Measurements from ENCODE around the gene AKIRIN1. TPM values are rescaled to one million over a fixed set of nuclear protein-coding genes. Genes with fewer than 3 reads are reported as not detected.
"Not testable (repeated sequence)": the region's sequence is repeated elsewhere in the genome, so short reads cannot be mapped to it uniquely, and the experiment has no call there.

The AKIRIN1 gene
- total RNA-seq, 4 donors from 2014 or later: 26.1 to 34.7 (median 30.4) TPM

DNA sequence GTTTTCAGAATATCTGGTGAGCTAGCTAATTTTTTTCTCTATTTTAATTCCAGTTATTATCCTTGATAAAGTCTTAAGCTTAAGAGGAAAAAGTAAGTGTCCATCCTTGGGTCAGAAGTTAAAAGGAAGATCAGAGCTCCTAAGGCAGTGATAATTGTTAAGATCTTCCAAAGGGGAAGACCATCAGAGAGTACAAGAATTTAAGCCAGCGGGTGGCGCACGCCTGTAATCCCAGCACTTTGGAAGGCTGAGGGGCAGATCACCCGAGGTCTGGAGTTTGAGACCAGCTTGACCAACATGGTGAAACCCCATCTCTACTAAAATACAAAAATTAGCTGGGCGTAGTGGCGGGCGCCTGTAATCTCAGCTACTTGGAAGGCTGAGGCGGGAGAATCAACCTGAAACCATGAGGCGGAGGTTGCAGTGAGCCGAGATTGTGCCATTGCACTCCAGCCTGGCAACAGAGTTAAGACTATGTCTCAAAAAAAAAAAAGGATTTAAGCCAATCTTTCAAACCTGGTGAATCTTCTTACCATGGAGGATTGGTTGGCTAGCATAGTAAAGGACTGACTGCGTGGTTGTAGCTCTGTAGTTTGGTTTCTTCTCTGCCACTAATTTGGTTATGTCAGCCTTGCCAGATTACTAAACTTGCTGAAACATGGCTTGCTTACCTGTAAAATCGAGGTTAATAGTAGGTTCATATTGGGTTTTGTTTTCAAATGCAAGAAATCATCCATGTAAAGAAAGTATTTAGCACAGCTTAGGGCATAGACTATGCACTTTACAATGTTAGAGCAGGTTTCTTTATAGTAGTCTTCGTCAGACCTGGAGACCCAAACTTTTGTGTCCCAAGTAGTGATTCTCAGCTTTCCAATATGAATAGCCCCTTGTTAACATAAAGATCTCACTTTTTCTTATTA, 15.9 kb downstream of the AKIRIN1 start:
- WGBS: 89% methylated on average over 13 of the region's 13 CpGs
- Histone ChIP-seq H3K36me3 (peaks cover 91% of the 10 kb centered on the region), H3K4me1 (peaks cover 4% of the 10 kb centered on the region), H3K27ac (no peak overlapping the region), H3K27me3 (no peaks in the 10 kb centered on the region), H3K9me3 (no peaks in the 10 kb centered on the region), H3K4me3 (no peak overlapping the region)
- TF ChIP-seq EP300 (IDR thresholded peaks at IDR 0.05): no peak
- no peak for TF ChIP-seq POLR2AphosphoS5 (IDR thresholded peaks at IDR 0.05)
- no peak for TF ChIP-seq CTCF (IDR thresholded peaks at IDR 0.05)
- no peak for DNase-seq (ENCODE audit: low spot score in 2 of 2)

- not testable (repeated sequence) for H3K4me3 ChIP-seq; DNase-seq (ENCODE audit: low spot score in 2 of 2); H3K27me3 ChIP-seq; H3K9me3 ChIP-seq; H3K4me1 ChIP-seq; H3K27ac ChIP-seq
- 88% methylated on average over 8 of the region's 8 CpGs for WGBS
- H3K36me3 ChIP-seq: peaks cover 26% of the 10 kb centered on the region
These were observed 23.9 kb downstream of the AKIRIN1 start for GRCh38 chr1:39014956-39015355.

DNA sequence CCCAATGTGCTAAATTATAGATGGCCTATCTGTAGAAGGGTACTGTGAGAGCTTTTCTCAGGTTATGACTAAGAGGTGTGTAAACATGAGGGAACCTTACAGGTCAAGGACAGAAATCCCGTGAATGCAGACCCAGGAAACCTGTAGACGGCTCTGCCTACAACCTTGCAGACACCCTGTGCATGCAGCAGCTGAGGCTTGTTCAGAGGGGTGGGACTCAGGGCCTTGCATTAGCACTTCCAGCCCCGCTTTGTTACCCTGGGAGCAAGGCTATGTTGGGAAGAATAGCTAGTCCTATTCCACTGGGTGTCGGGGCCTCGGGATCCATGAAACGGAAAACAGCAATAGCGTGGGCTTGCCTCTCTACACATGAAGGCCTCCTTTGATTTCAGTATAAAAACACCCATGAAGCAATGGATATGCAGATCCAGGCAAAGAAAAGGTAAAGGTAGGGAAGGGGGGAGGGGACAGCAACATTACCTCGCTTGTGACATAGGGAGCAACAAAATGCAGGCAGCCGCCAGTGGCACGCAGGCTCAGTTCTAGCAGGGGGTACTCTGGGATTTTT, 25.6 kb downstream of the AKIRIN1 start:
- TF ChIP-seq EP300 (IDR thresholded peaks at IDR 0.05) (no peak), POLR2A (IDR thresholded peaks at IDR 0.05) (no peak), POLR2AphosphoS5 (IDR thresholded peaks at IDR 0.05) (no peak), CTCF (IDR thresholded peaks at IDR 0.05) (no peak)
- Histone ChIP-seq H3K4me3 (no peak overlapping the region), H3K36me3 (peaks cover 10% of the 10 kb centered on the region), H3K27me3 (no peaks in the 10 kb centered on the region), H3K4me1 (no peaks in the 10 kb centered on the region), H3K9me3 (no peaks in the 10 kb centered on the region), H3K27ac (no peak overlapping the region)
- WGBS: 78% methylated on average over 10 of the region's 10 CpGs
- no peak for DNase-seq (ENCODE audit: low spot score in 2 of 2)

DNA sequence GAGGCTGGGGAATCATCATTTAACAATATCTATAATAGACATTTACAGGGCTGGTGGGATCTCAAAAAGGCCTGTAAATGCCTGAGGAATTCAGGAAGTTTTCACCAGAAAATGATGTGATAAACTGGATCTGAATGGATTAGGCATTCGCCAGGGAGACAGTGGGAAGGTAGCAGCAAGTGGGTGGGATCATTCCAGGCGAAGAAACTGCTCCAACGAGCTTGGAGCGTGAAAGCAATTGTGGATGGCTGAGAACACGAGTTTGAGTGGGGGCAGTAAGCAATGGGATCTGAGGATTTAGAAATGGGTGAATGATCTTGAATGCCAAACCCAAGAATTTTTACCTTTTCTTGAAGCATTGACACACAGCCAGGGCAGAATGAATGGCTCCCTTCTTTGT, 26.2 kb downstream of the AKIRIN1 start:
- Histone ChIP-seq H3K4me1 (no peaks in the 10 kb centered on the region), H3K9me3 (no peaks in the 10 kb centered on the region), H3K27ac (no peak overlapping the region), H3K36me3 (peaks cover 4% of the 10 kb centered on the region), H3K27me3 (no peaks in the 10 kb centered on the region), H3K4me3 (no peak overlapping the region)
- WGBS: 71% methylated on average over 5 of the region's 5 CpGs
- DNase-seq (ENCODE audit: low spot score in 2 of 2): no peak
- TF ChIP-seq POLR2AphosphoS5 (IDR thresholded peaks at IDR 0.05) (no peak), CTCF (IDR thresholded peaks at IDR 0.05) (no peak), EP300 (IDR thresholded peaks at IDR 0.05) (no peak), POLR2A (IDR thresholded peaks at IDR 0.05) (no peak)

DNA sequence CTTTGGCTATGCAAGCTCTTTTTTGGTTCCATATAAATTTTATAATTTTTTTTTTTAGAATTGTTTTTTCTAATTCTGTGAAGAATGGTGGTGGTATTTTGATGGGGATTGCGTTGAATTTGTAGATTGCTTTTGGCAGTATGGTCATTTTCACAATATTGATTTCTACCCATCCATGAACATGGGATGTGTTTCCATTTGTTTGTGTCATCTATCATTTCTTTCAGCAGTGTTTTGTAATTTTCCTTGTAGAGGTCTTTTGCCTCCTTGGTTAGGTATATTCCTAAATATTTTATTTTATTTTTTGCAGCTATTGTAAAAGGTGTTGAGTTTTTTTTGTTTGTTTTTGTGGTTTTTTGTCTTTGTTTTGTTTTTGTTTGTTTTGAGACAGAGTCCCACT, 29.4 kb downstream of the AKIRIN1 start:
- H3K9me3 ChIP-seq; H3K4me1 ChIP-seq; H3K36me3 ChIP-seq; H3K4me3 ChIP-seq; DNase-seq (ENCODE audit: low spot score in 2 of 2); H3K27ac ChIP-seq; H3K27me3 ChIP-seq: not testable (repeated sequence)
- 91% methylated on average over 1 of the region's 1 CpG for WGBS

DNA sequence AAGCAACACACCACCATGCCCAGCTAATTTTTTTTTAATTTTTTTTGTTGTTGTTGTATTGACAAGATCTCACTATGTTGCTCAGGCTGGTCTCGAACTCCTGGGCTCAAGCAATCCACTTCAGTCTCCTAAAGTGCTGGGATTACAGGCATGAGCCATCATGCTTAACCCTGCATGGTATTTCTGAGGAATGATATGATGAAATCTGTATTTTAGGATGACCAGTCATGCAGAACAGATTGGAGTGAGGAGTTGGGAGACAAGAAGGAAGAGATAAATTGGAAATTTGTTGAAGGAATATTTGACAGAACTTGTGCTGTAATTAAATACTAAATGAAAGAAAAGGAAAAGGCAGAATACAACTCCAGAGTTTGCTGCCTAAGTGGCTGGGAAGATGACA, 30.4 kb downstream of the AKIRIN1 start:
- Histone ChIP-seq H3K27ac (no peak overlapping the region), H3K4me1 (peaks cover 7% of the 10 kb centered on the region), H3K9me3 (no peaks in the 10 kb centered on the region), H3K36me3 (no peaks in the 10 kb centered on the region), H3K4me3 (no peak overlapping the region), H3K27me3 (no peaks in the 10 kb centered on the region)
- TF ChIP-seq EP300 (IDR thresholded peaks at IDR 0.05) (no peak), POLR2AphosphoS5 (IDR thresholded peaks at IDR 0.05) (no peak), POLR2A (IDR thresholded peaks at IDR 0.05) (no peak), CTCF (IDR thresholded peaks at IDR 0.05) (no peak)
- WGBS: 76% methylated on average over 1 of the region's 1 CpG
- DNase-seq (ENCODE audit: low spot score in 2 of 2): no peak

Data from suprapubic skin (tissue), 4 donors.